ENCODE data around the gene RNPS1.
"Not testable (repeated sequence)": the region's sequence is repeated elsewhere in the genome, so short reads cannot be mapped to it uniquely, and the experiment has no call there.

Gene RNPS1

DNA sequence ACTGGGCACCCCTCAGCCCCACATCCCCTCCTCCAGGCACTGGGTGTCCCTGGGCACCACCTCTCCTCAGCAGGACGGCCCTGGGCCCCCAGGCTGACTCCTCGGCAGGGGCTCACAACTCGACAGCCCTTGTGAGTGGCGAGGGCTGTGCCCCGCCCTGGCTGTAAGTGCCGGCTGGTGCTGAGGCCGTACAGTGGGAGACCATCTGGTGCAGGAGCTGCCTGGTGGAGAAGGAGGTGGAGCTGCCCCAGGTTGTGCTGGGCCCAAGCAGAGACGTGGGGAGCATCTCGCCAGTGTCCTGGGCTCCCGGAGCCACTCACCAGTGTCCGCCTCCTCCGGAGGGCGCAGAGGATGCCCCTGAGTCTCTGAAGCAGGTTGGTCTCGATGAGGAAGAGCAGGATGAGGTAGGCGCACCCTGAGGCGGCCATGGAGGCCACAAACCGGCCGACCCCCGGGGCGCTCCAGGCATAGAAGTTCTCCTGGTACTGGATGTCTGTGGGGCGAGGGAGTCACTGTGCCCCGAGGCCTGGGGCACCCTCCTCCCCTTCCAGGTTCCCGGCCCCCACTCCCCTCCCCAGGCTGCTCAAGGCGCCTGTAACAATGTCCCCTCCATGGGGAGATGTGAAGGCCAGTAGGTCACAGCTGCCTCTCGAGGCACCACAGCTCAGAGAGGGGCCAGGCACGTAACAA, 15.1 kb upstream of the RNPS1 start:
- peak; percentile 24 for DNase-seq (ENCODE audit: low spot score)

DNA sequence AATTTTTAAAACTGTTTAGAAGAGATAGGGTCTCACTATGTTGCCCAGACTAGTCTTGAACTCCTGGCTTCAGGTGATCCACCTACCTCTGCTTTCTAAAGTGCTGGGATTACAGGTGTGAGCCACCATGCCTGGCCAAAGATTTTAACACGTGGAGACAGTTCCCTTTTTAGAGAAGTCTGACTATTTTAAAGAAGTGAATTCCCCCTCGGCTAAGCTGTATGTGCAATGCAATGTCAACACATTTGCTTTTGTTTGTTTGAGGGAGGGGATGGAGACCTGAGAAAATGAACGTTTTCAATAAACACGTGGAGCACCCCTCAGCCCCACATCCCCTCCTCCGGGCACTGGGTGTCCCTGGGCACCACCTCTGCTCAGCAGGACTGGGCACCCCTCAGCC, 14.3 kb upstream of the RNPS1 start:
- no peak for DNase-seq (ENCODE audit: low spot score)

- DNase-seq (ENCODE audit: low spot score) = peak; percentile 15
Observed at GRCh38 chr16:2280981-2281542, 13.1 kb upstream of the RNPS1 start.

GRCh38 chr16:2280461-2280860, 12.5 kb upstream of the RNPS1 start:
- DNase-seq (ENCODE audit: low spot score) = no peak

DNA sequence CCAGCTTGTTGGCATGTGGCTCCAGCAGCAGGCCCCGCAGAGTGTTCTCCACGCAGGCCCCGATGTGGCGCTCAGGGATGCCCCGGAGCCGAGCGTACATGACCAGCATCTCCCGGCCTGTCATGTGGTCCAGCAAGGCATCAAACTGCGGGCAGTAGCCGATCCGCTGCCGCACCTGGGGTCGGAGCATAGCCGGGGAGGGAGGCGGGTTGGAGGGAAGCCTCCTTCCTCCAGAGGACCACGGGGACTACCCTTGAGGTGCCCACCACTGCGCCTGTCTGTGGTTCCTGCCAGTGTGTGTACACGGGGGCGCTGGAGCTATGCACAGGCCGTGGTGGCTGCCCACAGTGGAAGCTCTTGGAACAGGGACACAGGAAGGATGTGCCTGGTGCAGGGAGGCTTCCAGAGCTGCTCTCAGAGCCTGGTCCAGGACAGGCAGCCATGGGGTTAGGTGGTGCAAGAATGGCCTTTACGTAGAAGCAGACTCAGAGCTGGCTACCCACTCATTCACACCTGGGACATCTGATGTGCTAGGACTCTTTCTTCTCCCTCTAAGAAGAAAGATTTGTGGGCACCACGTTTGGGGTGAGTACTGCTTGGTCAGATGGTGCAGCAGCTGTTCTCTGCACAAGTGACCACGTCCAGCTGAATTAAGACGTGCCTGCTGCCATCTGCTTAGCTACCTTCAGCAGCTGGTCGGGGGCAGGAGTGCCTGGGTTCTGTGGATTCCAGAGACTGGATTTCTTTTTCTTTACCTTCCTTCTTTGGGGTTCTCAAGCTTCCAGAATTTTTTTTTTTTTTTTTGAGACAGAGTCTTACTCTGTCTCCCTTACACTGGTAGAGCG, 11.3 kb upstream of the RNPS1 start:
- DNase-seq (ENCODE audit: low spot score) = no peak

DNA sequence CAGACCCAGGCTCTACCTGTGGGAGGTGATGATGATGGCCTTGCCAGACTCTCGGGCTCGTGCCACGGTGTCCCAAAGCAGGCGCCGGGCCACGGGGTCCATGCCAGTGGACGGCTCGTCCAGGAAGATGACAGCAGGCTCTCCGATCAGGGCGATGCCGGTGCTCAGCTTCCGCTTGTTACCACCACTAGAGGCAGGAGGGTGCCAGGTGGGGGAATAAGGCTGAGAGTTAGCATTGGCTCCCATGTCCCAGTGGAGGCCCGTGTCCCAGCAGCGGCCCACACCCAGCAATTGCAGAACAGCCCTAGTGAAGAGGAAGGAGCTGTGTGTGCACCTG, 10.3 kb upstream of the RNPS1 start:
- peak; percentile 28 for DNase-seq (ENCODE audit: low spot score)

DNA sequence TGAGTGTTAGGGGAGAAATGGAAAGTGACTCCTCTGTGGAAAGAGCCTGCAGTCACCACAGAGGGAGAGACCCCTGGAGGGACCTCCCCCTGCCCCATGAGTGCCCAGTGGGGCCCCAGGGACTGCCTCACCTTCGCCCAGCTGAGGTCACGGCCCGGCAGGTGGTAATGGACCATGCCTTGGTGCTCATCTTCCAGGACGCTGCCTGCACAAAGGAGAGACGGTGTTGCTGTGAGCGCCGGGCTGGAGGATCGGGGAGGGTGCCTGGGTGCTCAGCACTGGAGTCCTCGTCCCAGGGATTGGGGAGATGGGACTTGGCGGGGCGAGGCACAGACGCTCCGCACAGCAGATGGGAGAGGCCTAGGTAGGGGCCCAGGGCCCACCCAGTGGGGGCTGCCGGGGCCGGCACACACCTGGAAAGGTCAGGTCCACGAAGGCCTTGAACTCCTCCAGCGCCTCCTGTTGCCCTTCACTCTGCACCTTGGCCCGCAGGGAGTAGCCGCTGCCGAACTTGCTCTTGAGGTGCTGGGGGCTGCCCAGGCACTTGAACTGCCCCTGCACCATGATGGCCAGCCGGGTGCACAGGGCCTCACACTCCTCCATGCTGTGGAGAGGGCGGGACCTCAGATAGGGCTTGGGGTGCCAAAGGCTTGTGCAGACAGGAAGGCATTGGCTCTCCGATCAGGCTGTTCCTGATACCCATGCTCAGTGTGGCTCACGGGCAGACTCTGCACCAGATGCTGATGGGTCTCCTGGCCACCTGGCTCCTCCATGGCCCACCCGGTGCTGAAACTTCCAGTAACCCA, 9.7 kb upstream of the RNPS1 start:
- DNase-seq (ENCODE audit: low spot score) = peak; percentile 18

- DNase-seq (ENCODE audit: low spot score) = no peak
Observed at GRCh38 chr16:2276368-2277195, 8.7 kb upstream of the RNPS1 start.

DNA sequence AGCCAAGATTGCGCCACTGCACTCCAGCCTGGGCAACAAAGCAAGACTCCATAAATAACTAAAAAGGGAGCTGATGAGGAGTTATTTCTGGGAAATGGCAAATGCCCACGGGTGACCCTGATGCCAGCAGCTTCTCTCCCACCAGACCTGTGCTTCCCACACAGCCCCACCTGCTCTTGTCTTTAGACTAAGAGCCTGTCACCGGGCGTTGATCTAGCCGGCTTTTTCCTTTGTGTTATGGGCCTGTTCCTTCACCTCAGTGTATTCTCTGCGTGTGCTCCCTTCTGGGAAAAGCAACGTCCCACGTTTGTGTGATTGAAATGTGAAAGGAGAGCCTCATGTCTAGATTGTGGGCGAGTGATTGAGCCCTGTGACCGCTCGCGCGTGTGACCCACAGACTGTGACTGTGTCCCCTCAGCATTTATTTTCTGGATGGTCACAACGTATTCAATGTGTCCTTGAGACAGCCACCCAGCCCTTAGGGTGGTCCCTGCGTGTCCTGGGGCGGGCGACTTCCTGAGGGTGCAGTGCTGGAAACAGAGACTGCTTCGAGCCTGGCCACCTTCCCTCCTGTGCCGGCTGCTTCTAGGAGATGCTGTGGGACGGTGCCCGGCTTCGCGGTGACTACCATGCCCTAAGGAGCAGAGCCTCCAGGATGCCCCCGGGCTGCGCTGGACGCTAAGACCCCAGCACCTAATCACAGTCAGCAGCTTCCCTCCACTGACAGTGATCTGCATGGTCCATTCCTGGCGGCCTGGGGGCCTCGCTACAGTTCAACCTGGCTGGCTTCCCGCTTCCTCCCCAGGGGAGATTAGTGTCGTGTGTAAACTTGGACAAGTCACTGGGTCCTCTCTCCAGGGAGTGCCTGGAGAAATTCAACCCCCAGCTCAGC, 7.8 kb upstream of the RNPS1 start:
- no peak for DNase-seq (ENCODE audit: low spot score)

- no peak for DNase-seq (ENCODE audit: low spot score)
Observed at GRCh38 chr16:2273931-2274330, 6.0 kb upstream of the RNPS1 start.

GRCh38 chr16:2273484-2273883, 5.6 kb upstream of the RNPS1 start:
- DNase-seq (ENCODE audit: low spot score) = no peak

GRCh38 chr16:2271848-2272461, 4.0 kb upstream of the RNPS1 start:
- peak; percentile 21 for DNase-seq (ENCODE audit: low spot score)

DNA sequence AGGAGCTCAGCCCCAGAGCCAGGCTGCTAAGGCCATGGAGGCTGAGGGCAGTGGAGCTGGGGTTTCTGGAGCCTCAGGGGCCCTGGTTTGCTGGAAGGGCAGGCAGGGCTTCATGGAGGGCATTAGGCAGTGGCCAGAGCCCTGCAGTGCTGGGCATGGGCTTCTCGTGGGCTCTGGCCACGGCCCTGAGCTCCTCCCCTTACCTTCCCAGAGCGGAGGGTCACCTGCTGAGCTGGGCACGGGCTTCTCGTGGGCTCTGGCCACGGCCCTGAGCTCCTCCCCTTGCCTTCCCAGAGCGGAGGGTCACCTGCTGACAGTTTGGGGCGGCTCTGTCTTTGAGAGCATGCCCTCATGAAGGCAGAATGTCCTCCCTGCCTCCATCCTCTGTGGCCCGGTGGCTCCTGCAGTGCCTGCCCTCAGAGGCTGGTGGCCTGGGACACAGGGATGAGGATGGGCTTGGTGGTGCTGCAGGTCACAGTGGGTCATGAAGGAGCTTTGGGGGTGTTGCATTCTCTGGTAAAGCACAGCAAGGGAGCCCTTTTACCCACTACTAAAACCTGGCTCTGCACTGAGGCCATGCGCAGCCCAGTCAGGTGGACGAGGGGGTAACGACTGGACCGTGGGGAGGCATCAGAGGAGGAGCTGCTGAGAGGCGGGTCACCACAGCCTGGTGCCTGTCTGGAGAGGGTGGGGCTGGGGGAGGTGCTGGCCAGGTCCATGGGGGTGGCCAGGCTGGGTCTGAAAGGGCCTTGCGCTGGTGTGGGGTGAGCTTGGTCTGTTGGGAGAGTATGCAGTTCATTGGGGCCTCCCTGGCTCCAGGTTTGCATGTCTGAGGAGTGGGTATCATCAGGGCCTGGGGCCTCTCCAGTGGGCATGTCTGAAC, 2.9 kb upstream of the RNPS1 start:
- DNase-seq (ENCODE audit: low spot score) = peak; percentile 20

DNA sequence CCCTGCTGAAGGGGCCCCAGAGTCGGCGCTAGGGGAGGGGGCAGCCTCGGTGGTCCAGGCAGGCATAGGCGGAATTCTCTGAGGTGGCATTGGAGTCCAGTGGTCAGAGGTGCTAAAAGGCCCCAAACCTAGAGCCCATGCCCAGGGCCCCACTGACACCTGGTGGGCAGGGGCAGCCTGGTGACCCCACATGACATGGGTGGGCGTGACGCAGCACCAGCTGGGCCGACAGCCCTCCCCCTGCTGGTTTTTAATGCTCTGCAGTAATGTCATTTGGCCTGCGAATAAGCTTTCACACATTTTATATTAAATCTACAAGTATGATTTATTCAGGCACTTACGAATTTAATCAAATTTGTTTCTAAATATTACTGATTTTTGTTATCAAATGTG, 2.1 kb upstream of the RNPS1 start:
- DNase-seq (ENCODE audit: low spot score) = peak; percentile 38

DNA sequence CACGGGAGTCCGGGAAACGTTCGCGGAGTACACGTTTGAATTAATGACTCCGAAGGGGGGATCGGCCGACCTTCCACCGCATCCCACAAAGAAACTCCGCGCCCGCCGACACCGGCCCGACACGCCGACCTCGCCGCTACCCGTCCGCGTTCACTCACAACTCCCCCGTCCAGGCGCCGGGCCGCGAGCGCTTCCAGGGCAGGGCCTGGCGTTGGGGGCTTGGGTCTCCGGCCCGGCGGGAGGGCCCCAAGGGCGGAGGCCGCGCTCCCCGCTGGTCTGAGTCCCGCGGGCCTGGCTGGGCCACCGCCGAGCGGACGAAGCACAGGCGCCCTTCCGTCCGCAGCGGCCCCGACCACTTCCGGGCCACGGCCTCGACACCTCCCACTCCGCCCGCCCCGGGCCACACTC, 417 bp downstream of the RNPS1 start:
- DNase-seq (ENCODE audit: low spot score) = not testable (repeated sequence)

DNA sequence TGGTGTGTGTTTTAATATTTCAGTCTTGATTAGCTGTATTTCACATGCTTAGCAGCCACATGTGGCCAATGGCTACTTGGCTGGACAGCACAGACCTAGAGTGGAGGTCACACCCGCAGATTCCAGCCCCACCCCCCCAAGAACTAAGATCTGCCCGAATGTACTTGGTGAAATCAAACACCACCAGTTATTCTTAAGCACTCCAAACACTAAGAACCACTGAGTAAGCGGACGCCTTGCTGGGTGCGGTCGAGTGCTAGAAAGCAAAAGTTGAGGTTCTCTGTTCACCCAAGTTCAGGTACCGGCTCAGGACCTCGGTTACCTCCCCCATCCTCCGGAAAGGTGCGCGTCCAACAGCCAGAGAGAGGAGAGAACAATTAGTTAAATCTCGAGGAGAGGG, 1.0 kb downstream of the RNPS1 start:
- not testable (repeated sequence) for DNase-seq (ENCODE audit: low spot score)

DNA sequence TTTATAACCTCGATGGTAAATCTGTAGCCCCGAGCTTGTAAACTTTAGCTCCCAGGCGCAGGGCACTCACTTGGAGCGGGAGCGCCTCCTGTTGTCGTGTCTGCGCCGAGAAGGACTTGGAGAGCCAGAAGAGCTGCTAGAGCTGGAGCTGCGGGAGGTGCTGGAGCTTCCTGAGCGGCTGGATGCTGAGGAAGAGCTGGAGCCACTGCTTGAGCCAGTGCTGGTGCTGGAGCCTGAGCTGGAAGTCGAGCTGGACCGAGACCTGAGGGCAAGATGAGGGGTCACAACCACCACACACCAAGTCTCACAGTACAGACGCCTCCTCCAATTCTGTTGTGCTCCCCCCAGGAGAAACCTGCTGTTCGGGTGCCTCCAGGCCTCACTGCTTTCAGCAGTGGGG, 4.9 kb downstream of the RNPS1 start:
- not testable (repeated sequence) for DNase-seq (ENCODE audit: low spot score)

- DNase-seq (ENCODE audit: low spot score) = no peak
Observed at GRCh38 chr16:2260250-2260649, 7.7 kb downstream of the RNPS1 start.

GRCh38 chr16:2258530-2258929, 9.4 kb downstream of the RNPS1 start:
- not testable (repeated sequence) for DNase-seq (ENCODE audit: low spot score)

Data from D341Med (cell line).